Limb (tissue), 2 donors: ENCODE data around the gene COPS8.

Source experiments
- DNase-seq, 2 donors: peaks; one replicate each; pipeline ENCODE4 v3.0.0-alpha.2; 2016; ENCODE audit errors: extremely low spot score in 2 of 2

COPS8 gene

GRCh38 chr2:237130562-237131421, 45.1 kb downstream of the COPS8 start:
- no peak for DNase-seq

DNA sequence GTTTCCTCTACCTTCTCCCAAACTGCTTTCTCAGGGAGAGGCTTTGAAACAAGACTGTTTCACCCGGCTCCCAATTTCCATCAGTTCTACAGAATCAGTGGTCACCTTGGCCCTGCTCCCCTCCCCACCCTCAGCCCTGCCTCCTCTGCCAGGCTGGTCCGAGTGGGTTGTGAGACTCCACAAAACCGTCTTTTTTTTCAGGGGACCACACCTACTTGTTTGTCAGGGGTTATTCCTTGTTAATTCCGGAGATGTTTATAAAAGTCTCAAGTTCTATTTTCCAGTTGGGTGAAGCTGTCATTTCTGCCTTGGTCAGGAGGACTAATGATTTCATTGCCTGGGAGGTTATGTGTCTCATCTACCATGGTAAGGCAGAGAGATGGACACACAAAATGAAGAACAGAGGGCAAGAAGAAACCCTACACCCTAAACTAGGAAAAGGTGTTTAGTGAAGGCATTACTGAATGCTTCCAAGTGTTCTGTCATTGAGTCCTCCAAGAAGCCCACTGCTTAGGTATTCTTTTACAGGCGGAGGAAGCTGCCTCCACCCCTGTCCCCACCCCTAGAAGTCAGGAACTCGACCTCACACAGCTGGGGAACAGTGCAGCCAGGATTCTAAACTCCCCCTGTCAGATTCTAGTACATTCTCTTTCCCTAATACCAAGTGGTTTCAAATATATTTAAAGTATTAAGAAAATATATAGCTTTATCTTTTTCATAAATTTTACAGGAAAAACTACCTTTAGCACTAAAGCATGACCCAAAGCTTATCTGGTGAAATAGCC, 46.3 kb downstream of the COPS8 start:
- DNase-seq: no peak

- no peak for DNase-seq
Measured at GRCh38 chr2:237132799-237133198, 47.1 kb downstream of the COPS8 start.

DNA sequence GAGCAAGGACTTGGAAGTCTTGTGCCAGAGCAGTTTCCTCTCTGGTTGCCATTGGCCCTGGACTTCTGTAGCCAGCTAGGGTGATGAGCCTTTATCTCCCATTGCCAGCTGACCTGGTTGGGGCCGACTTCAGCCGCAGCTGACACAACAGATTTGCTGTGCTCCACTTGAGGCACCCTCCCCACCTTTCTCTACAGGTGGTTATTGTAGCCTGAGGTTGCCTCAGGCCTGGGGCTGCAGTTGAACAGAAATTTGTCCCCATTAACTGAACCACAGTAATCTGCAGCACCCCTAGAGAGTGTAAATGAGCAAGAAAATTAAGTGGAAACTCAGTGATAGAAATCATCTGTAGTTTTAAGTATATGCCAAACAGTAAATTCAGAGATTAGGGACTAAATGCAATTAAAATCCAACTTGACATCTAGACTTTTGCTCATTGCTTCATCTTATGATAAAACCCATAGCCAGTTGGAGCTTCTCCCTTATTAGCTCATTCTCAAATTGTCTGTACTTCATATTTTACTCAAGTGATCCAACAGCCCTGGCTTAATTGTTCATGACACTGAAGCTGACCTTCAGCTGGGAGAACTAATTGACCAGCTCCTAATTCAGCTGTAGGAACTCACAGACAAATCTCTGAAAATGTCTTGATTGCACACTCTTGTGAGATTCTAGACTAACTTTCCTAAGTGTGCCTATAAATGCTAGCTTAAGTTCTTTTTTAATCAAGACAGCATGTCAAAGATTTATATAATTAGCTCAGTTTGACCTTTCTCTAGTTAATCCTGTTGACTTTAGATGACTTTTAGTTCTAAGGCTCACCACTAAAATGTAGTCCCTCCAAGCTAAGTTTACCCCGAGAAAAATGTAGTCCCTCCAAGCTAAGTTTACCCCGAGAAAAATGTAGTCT, 48.9 kb downstream of the COPS8 start:
- no peak for DNase-seq

- DNase-seq: no peak
Measured at GRCh38 chr2:237136824-237137223, 51.1 kb downstream of the COPS8 start.

GRCh38 chr2:237137626-237138323, 52.1 kb downstream of the COPS8 start:
- DNase-seq: no peak

- no peak for DNase-seq
Measured at GRCh38 chr2:237139123-237139675, 53.5 kb downstream of the COPS8 start.

- DNase-seq: no peak
Measured at GRCh38 chr2:237140689-237141285, 55.1 kb downstream of the COPS8 start.

GRCh38 chr2:237141571-237142051, 55.9 kb downstream of the COPS8 start:
- no peak for DNase-seq

DNA sequence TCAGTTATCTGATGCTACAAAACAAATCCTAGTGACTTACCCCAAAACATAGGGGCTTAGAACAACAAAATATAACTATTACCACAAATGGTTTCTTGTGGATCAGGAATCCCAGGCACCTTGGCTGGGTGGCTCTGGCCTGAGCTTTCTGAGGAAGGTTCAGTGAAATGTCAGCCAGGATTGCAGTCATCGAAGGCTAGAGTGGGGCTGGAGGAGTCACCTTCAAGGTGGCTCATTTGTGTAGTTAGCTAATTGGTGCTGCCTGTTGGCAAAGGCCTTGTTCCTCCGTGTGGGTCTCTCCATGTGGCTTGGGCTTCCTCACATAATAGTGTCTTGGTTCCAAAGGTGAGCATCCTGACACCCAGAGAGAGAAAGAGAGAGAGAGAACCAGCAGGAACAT, 57.4 kb downstream of the COPS8 start:
- DNase-seq: no peak

DNA sequence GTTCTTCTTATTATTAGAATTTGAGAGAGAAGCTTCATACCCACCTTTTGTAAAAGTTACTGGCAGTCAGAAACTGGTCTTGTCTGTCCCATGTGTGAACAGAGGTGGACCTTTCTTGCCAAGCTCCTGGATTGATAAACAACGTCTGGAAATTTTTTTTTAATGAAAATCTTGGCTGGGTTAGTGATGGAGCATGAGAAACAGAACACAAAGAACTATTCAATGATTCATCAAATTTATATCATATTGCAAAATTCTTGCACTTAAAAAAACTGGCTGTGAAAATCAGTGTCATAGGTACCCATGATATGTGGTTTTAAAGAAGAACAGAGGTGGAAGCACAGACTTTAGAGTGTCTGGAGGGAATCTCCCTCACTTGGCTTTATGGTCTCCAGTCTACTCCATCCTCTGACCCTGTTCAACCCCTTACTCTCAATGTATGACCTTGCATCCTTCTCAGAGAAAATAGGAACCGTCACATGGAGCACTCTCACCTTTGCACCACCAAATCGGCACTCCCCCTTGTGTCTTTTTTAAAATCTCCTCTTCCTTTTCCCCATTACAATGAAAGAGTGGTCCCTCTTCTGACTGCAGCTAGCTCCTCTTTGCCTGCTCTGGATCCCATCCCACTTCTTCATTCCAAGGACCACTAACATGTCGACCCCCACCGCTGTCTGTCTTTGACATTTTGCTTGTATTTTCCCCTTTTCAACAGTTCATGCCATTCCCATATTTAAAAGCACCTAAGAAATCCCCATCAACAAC, 58.2 kb downstream of the COPS8 start:
- DNase-seq: no peak

GRCh38 chr2:237144516-237144915, 58.8 kb downstream of the COPS8 start:
- no peak for DNase-seq

DNA sequence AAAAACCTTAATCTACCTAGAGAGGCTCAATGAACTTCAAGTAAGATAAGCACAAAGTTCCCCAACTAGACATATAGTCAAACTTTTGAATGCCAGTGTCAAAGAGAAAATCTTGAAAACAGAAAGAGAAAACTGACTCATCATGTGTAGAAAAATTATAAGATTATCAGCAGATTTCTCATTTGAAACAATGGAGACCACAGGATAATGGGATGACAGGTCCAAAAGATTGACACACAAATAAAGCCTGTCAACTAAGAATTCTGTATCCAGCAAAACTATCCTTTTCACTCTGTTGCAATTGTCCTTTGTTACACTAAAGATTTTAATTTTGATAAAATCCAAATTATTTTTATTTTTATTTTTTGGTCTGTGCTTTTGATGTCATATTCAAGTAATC, 61.6 kb downstream of the COPS8 start:
- DNase-seq: no peak

- no peak for DNase-seq
Measured at GRCh38 chr2:237148624-237149023, 62.9 kb downstream of the COPS8 start.

DNA sequence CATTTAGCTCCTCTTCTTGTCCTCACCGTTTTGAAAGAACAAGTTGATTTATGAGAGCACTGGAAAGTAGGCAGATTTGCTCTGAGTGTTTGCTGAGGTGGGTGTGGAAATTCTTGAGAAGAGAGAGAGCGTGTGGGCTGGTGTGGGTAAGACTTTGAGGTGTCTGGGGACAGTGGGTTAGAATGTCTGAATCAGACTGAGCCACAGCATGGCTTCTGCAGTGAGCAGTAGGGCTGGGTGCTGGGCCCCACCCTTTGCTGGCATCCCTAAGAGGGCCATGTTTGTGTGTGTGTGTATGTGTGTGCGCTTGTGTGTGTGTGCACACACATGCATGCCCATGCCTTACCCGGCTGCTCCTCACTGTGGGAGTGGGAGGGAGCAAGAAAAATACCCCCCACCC, 63.7 kb downstream of the COPS8 start:
- DNase-seq: no peak
